NCI-H446 (cell line): ENCODE results near the gene PTGDS.

Experiments
- DNase-seq, 2 experiments: peaks; one replicate each; lab custom pipeline; 2025; lab: John Stamatoyannopoulos, UW

Gene PTGDS

DNA sequence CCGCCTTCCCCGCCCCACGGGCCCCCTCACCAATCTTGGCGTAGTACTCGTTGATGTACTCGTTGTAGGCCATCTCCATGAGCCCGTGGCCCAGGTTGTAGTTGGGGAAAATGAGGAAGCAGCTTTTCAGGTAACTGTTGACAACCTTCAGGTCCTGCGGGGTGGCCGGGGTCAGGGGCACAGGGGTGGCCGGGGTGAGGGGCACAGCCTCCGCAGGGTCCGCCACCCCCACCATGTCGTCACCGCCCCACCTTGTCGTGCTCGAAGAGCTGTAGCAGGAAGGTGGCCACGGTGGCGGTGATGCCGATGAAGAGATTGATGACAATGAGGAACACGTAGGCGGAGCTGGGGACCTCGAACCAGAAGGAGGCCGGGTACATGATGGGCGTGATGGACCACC, 33.9 kb downstream of the PTGDS start:
- no peak for DNase-seq

DNA sequence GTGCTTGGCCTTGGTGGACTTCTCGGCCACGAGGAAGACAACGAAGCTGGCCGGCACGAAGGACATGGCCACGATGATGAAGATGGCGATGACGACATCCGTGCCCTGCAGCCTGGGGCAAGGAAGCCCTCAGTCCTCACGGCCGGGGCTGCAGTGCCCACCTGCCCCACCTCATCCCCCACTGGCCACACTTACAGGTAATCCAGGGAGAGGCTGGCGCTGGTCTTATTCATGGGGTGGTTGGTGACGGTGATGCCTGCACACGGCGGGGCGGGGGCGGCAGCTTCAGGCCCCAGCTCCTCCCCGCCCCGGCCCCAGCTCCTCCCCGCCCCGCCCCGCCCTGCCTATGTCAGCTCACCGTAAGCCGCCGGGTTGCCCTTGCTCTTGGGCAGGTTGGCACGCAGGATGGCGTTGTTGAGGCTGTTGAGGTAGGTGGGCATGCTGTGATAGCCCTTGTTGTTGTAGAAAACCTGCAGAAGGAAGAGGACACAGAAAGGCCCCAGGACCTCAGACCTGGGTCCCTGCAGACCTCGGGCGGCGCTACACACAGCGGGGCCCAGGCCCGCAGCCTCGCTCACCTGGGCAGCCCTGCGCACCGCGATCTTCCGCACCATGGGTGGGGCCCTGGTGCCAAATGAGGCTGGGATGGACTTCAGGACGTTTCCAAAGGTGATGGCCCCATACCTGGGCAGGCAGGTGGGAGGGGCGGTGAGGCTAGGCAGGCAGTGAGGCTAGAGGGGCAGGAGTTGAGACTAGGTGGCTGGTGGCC, 34.8 kb downstream of the PTGDS start:
- DNase-seq, result no peak

DNA sequence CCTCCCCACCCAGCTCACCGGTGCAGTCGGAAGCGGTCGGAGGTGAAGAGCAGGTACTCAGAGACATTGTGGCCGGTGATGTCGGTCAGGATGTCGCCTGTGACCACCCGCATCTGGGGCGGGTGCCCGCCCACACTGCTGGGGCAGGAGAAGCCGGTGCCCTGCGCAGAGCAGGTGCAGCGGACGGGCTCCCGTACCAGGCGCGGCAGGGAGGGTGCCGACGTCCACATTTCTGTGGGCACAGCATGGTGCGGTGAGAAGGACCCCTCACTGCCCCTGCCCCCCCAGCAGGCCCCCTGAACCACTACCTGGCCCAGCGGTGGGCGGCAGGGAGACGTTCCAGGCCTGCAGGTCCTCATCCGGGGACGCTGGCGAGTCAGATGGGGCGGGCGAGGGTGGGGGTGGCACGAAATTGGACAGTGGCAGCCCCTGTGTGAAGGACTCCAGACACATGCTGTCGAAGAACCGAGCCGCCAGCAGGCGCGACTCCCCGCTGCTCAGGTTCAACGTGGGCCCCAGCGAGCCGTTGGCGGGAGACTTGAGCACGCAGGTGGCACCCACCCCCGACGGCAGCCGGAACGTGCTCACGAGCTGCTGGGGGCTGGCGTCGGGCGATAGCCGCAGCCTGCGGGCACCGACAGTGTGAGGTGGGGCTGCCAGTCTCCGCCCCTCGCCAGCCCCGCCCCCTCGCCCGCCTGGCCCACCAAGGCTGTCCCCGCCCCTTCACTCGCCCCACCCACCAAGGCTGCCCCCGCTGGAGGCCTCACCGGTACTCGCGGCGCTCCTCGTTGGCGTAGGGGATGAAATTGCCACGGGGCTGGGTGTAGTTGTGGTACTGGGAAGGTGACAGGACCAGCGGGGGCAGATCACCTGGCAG, 35.6 kb downstream of the PTGDS start:
- DNase-seq, result no peak

DNA sequence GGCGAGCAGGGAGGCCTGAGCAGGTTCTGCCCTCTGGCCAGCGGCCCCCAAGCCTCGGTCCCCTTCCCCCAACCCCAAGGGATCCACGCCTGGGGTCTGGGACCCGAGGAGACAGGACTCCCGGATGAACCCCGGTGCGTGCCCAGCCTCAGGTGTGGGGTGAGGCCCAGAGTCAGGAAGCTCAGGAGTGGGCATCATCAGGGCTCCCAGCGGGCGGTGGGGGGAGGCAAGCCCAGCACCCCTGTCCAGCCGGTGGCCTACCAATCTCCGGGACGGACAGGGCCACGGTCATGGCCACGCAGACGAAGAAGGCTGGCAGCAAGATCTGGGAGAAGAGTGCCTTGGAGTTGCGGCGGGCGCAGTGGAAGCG, 36.3 kb downstream of the PTGDS start:
- no peak for DNase-seq

DNA sequence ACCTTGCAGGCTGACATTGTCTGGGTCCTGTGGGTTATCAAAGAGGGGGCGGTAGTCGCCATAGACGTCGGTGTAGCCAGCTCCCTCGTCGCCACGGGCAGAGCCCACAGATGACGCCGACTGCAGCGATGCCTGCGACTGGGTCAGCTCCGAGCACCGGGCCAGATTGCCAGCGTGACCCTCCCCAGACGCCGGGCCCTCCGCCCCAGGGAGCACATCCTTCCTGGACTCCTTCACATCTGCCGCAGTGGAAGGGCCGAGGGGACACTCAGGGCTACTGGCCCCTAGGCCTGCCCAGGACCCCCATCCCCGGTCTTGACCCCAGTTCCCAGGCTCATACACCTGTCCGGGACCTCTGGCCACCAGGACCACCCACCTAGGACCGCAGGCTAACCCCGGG, 36.9 kb downstream of the PTGDS start:
- no peak for DNase-seq

DNA sequence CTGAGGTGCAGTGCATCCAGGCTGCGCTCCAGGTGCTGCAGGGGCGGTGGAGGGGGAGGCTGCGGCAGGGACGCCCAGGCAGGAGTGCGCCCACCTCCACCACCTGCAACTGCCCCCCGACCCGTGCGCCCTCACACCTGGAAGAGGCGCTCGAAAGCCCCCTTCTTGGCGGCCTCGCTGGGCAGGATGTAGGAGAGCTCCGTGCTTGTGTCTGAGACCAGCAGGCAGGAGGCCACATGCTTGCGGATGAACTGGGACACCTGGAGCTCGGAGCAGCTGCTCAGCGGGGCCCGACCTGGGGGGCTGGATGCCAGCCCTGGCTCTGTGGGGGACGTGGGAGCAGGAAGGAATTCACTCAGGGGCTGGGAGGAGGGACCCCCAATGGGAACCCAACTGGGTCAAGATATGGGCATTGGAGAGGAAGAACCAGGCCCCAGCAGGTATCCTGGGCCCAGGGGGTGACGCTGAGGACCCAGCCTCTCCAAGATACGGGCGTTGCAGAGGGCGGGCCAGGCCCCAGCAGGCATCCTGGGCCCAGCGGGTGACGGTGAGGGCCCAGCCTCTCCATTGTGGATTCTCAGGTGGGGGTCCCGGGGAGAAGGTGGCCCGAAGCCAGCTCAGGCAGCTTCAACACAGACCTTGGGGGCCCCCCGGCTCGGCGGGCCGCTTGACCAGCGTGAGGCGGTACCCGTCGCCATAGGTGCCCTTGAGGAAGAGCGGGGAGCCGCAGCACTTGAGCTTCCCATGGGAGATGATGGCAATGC, 37.7 kb downstream of the PTGDS start:
- no peak for DNase-seq

DNA sequence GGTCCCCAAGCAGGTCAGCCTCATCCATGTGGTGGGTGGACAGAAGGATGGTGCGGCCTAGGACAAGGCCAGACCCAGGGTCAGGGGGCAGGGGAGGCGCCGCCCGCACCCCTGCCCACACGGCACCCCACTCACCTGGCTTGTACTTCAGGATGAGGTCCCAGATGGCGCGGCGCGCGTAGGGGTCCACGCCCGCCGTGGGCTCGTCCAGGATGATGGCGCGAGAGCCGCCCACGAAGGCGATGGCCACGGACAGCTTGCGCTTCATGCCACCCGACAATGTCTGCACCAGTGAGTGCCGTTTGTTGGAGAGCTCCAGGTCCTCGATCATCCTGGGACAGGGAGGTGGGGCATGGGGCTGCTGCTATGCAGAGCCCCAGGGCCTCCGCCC, 38.2 kb downstream of the PTGDS start:
- no peak for DNase-seq

DNA sequence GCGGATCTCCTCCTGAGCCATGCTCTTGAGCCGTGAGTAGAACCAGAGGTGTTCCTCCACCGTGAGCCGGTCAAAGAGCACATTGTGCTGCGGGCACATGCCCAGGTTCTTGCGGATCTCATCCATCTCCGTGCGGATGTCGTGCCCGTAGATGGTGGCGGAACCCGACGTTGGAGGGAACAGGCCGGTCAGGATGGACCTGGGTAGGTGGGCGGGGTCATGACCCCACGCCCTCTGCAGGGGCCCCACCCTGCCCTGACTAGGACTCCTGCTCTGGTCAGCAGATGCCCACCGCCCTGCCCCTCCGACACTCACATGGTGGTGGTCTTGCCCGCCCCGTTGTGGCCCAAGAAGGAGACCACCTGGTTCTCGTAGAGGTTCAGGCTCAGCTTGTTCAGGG, 38.7 kb downstream of the PTGDS start:
- no peak for DNase-seq

DNA sequence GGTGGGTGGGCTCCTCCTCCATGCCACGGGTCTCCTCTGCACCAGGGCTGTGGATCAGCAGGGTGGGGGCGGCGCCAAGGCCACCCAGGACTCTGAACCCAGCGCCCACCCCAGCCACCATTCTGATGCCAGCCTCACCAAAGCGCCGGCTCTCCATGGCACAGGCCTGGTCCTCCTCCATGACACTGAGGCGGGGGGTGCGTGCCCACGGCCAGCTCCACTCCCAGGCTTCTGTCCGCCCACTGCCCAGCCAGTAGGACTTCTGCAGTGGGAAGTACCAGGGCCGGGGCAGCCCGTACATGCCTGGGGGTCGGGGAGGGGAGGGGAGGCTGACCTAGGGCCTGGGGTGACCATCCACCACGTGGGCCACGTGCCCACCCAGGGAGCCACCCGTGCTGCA, 39.1 kb downstream of the PTGDS start:
- DNase-seq, result no peak

DNA sequence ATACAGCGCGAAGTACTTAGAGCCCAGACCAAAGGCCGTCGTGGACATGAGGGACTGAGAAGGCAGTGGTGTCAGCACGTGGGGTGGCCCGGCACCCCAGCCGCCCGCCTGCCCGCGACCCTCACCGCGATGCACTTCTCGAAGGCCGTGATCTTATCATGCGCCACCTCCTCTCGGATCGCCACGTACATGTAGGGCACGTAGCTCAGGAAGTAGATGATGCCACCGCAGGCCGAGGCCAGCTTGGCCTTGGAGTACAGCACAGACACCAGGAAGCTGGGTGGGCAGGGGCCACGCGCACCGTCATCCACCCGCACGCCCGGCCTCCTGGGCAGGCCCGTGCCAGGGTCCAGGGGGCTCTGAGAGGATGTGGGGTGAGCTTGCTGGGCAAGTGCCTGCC, 39.8 kb downstream of the PTGDS start:
- DNase-seq, result no peak

DNA sequence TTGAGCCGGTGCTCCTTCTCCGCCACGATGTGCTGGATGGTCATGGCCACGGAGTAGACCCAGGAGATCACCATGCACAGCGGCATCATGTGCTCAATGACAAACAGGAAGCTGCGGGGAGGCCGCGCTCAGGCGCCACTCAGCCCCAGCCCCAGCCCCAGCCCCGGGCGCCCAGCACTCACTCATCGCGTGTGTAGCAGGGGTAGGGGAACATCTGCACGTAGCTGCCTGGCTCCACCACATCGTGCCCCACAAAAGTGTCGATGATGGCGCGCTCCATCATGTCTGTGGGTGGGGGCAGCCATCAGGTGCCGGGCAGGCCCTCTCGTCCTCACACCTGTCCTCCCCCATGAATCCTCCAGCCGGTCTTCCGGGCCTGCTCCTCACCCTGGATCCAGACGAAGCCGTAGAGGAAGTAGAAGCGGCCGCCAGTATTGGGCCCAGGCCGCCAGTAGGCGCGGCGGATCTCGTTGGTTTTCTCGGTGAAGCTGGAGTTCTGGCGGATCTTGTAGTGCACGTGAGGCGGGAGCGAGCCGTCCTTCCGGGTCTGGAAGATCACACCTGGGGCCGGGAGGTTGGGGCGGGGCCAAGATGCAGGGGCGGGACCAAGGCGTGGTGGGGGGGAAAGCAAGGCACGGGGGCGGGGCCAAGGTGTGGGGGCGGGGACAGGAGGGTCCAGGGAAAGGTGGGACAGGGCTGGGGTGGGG, 40.6 kb downstream of the PTGDS start:
- DNase-seq, result no peak

DNA sequence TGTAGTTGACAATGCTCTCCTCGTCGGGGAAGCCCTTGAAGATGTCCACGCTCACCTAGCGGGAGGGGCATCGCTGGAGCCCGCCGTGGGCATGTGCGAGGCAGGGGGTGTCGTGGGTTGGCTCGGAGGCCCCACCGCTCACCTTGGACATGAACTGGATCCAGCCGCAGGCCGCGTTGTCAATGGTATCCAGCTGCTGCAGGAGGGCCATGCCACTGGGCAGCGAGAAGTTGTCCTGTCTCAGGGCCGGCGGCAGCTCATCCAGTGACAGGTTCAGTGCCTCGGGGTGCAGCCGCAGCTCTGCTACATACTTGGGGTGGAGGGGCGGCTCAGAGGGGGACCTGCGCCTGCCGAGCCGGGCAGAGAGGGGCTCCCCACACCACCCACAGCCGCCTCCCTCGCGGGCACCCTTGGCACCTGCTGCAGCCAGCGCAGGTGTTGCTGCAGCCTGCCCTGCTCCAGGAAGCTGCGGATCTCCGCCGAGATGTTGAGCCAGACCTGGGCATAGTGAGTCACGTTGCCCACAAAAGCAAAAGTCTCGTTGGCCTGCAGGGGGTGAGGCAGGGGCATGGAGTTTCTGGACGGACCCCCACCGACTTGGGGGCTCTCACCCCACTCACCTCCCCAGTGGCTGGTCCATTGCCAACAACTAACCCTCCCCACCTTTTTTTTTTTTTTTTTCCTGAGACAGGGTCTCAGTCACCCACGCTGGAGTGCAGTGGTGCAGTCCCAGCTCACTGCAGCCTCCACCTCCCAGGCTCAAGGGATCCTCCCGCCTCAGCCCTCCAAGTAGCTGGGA, 41.7 kb downstream of the PTGDS start:
- no peak for DNase-seq

DNA sequence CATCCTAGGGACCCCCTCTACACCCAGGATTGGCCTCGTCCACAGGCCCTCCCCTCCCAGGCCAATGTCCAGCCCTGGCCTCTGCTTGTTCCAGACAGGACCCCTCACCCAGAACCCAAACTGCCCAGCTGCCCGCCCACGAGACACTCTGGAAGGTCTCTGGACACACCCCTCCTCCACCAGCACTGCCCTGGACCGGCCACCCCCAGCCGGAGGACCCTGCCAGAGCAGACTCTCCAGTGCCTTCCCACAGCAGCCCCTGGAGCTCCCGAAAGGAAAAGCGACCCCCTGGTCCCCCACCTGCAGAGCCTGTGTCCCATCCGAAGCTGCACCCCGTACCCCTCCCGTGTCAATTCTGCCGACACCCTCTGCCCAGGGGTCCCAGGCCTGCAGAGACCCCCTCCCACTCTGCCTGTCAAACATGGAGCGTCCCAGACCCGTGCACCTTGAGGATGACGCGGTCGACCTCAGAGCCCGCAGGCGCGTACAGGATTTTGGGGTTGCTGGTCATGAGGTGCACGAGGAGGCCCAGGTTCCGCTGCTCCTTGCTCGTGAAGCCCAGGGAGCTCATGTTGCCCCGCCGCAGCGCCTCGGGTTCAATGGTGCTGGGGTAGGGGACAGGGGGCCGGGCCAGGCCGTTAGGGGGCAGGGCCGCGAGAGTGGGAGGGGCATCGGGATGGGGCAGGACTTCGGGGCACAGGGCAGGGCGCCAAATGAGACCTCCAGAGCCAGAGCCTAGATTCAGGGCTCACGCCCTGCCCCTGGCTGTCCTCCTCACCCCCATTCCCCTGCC, 42.8 kb downstream of the PTGDS start:
- no peak for DNase-seq

DNA sequence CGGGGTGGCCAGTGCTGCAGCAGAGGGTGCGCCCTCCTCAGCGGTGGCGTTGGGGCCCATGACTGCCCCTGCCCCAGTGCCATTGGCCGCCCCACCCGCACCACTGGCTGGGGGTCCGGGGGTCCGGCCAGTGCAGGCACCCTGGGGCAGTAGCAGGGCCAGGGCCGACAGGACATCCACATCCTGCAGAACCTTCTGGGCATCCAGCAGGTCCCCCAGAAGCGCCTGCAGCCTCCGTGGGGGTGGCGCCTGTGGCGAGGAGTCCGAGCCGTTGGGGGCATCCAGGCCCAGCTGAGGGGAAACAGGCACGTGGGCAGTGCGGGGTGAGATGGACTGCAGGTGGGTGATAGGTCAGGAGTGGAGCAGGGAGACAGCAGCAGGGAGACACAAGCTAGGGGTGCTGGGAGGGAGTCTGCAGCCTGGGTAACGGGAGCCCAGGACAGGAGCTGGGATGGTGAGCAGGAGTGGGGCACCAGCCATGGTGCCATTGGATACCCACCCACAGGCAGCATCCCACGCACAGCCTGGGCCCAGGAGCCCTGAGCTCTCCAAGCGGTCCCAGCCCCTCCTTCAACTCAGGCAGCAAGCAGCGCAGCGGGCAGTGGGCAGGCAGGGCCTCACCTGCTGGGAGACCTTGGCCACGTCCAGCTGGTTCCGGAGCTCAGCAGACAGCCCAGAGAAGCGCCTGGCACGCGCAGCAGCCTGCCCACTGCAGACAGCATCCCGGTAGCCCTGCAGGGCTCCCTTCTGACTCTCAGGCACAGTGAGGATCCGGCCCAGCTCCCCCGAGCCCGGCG, 43.7 kb downstream of the PTGDS start:
- no peak for DNase-seq

DNA sequence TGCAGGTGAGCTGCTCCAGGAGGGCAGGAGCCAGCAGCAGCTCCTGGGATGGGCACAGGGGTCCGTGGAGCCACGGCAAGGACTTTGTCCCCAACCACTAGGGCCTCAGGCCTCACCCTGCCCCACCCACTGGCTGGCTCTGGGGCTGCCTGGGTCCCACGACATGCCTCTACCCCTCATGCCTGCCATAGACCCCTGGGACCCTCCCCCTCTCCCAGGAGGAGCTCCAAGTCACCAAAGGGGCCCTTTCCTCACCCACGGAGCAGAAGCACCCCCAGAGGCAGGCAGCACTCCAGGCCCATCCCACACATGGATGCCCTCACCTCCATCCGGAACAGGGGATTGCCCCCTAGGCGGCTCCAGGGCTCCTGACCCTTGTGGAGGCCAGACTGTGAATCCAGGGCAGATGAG, 44.3 kb downstream of the PTGDS start:
- DNase-seq, result no peak

DNA sequence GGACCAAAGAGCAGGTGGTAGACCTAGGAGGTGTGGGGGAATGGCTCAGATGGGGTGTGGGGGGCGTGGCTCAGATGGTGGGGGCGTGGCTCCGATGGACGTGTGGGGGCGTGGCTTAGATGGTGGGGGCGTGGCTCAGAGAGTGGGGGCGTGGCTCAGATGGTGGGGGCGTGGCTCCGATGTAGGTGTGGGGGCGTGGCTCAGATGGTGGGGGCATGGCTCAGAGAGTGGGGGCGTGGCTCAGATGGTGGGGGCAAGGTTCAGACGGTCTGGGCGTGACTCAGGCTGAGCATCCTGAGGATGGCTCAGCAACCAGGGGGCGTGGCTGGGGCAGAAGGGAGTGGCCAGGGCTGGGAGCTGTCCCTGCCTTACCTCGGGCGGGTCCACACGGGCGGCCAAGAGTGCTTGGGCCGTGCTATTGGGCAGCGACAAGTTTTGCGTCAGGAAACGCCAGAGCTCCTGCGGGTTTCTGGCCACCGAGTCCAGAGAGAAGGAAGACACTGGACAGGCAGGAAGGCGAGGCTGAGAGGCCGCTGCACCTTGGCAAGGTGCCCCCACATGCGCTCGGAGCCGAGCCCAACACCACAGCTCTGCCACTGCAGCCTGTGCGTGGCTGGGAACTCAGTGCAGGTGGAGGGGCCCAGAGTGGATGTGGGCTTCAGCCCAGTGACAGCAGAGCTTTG, 44.8 kb downstream of the PTGDS start:
- peak in 1 of 2 experiments; percentile 23 for DNase-seq

DNA sequence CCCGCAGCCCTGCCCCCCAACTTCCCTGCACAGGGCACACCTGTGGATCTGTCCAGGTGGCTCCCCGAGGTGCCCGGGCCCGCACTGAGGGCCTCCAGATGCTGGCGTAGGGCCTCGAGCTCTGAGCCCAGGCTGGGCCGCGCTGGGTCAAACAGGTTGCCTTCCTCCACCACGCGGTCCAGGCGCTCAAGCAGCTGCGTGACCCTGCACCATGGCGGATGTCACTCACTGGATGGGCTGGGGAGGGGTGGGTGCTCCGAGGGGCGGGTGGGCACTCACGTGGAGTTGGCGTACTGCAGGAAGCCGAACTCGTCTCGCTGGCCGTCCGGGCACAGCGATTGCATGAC, 45.3 kb downstream of the PTGDS start:
- DNase-seq, result no peak

DNA sequence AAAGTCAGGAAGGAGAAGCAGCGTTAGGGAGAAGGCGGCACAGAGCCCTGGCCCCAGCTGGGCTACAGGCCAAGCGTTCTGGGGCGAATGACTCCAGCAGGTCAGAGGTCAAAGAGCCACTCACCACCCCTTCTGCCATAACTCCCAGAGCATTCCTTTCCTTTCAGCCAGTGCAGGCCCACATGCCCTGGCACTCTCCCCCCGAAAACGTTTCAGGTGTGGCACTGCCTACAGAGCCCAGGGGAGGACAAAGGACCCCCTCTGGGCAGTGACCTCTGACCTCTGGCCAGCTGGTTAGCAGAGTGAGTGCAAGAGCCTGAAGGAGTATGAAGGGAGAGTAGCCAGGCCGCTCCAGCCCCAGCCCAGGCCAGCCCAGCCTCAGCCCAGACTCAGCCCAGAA, 45.9 kb downstream of the PTGDS start:
- DNase-seq, result no peak

DNA sequence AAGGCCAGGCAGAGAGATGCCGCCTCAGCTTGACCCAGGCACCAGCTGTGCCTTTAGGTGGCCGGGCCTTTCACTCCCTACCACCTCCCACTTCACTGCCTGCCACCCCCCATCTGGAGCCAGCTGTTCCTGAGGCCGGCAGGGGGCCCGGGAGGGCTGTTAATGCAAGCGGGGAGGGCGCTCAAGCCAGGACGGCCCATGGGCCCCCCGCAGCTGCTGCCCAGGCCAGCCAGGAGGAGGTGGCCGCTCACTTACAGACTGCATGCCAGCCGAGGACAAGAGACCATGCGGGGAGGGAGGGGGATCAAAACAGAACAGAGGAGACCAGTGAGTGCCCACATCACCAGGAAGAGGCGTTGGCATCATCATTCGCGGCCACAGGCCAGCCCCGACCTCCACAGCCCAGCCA, 46.3 kb downstream of the PTGDS start:
- DNase-seq, result no peak
